ENCODE data around the gene TRIM72. TPM values are rescaled to one million over a fixed set of nuclear protein-coding genes. Genes with fewer than 3 reads are reported as not detected.
"Not testable (repeated sequence)": the region's sequence is repeated elsewhere in the genome, so short reads cannot be mapped to it uniquely, and the experiment has no call there.

TRIM72 gene
- total RNA-seq, 1 donor from 2014 or later = 0.04 TPM

GRCh38 chr16:31238041-31238440 lies 24.1 kb downstream of the TRIM72 start:
- Mint-ChIP-seq H3K9me3 (peaks cover 10% of the 10 kb centered on the region), H3K4me1 (no peaks in the 10 kb centered on the region), H3K27ac (no peak overlapping the region), H3K27me3 (ENCODE audit: low read depth) (peaks cover 22% of the 10 kb centered on the region), H3K4me3 (no peak overlapping the region), H3K36me3 (no peaks in the 10 kb centered on the region)
- no peak for DNase-seq (ENCODE audit: low spot score in 2 of 2, unreplicated experiment in 2 of 2)
- TF ChIP-seq, protein P1, sequence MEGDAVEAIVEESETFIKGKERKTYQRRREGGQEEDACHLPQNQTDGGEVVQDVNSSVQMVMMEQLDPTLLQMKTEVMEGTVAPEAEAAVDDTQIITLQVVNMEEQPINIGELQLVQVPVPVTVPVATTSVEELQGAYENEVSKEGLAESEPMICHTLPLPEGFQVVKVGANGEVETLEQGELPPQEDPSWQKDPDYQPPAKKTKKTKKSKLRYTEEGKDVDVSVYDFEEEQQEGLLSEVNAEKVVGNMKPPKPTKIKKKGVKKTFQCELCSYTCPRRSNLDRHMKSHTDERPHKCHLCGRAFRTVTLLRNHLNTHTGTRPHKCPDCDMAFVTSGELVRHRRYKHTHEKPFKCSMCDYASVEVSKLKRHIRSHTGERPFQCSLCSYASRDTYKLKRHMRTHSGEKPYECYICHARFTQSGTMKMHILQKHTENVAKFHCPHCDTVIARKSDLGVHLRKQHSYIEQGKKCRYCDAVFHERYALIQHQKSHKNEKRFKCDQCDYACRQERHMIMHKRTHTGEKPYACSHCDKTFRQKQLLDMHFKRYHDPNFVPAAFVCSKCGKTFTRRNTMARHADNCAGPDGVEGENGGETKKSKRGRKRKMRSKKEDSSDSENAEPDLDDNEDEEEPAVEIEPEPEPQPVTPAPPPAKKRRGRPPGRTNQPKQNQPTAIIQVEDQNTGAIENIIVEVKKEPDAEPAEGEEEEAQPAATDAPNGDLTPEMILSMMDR (IDR thresholded peaks at IDR 0.05; ENCODE audit: unreplicated experiment) = no peak

DNA sequence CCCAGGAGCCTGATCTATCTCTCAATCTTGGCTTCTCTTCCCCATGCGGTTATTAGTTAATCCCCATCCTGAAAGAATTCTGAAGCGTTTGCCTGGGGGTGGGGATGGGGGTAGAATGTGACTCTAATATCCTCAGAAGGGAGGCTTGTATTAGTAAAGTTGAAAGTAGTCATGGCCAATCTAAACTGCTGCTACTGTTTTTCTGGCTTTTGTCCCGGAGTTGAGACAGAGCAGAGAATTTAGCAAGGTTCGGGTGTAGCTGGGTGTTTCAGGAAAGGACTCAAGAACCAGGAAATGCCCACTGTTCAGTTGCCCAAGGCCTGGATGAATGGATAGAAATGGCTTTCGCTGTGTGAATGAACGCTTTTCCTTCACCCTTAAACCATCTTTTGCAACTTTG lies 28.3 kb downstream of the TRIM72 start:
- peaks cover 49% of the 10 kb centered on the region for H3K27me3 Mint-ChIP-seq (ENCODE audit: low read depth)
- H3K36me3 Mint-ChIP-seq = no peaks in the 10 kb centered on the region
- no peaks in the 10 kb centered on the region for H3K9me3 Mint-ChIP-seq
- no peak for DNase-seq (ENCODE audit: low spot score in 2 of 2, unreplicated experiment in 2 of 2)
- H3K27ac Mint-ChIP-seq = no peak overlapping the region
- no peak overlapping the region for H3K4me3 Mint-ChIP-seq
- no peaks in the 10 kb centered on the region for H3K4me1 Mint-ChIP-seq
- TF ChIP-seq, protein P1 (IDR thresholded peaks at IDR 0.05; ENCODE audit: unreplicated experiment) = no peak

- TF ChIP-seq, protein P1 (IDR thresholded peaks at IDR 0.05; ENCODE audit: unreplicated experiment) = no peak
- Mint-ChIP-seq H3K4me1 (no peaks in the 10 kb centered on the region), H3K27me3 (ENCODE audit: low read depth) (peaks cover 62% of the 10 kb centered on the region), H3K4me3 (no peak overlapping the region), H3K9me3 (no peaks in the 10 kb centered on the region), H3K36me3 (no peaks in the 10 kb centered on the region), H3K27ac (no peak overlapping the region)
- DNase-seq (ENCODE audit: low spot score in 2 of 2, unreplicated experiment in 2 of 2) = no peak
Observed at GRCh38 chr16:31243734-31244670, 30.1 kb downstream of the TRIM72 start.

DNA sequence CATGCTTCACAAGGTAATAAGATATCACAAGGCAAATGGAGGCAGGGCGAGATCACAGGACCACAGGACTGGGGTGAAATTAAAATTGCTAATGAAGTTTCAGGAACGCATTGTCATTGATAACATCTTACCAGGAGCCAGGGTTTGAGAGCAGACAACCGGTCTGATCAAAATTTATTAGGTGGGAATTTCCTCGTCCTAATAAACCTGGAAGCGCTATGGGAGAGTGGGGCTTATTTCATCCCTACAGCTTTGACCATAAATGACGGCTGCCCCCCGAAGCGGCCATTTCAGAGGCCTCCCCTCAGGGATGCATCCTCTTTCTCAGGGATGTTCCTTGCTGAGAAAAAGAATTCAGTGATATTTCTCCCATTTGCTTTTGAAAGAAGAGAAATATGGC lies 31.7 kb downstream of the TRIM72 start:
- not testable (repeated sequence) for H3K4me3 Mint-ChIP-seq

DNA sequence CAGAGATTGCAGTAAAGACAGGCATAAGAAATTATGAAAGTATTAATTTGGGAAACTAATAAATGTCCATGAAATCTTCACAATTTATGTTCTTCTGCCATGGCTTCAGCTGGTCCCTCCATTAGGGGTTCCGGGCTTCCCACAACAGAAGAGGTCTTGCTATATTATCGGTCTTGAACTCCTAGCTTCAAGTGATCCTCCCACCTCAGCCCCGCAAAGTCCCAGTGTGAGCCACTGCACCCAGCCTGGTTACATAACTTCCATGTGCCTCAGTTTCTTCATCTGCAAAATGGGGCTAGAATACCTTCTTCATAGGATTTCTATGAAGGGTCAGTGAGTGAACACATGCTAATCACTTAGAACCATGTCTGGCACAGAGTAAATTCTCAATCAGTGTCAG lies 32.4 kb downstream of the TRIM72 start:
- Mint-ChIP-seq H3K27me3 (ENCODE audit: low read depth) (peaks cover 59% of the 10 kb centered on the region), H3K4me3 (no peak overlapping the region), H3K4me1 (no peaks in the 10 kb centered on the region), H3K9me3 (no peaks in the 10 kb centered on the region), H3K27ac (no peak overlapping the region), H3K36me3 (no peaks in the 10 kb centered on the region)
- TF ChIP-seq, protein P1 (IDR thresholded peaks at IDR 0.05; ENCODE audit: unreplicated experiment) = no peak
- DNase-seq (ENCODE audit: low spot score in 2 of 2, unreplicated experiment in 2 of 2) = no peak

More for the DNA sequence above, 31.7 kb downstream of the TRIM72 start:
- not testable (repeated sequence) for DNase-seq (ENCODE audit: low spot score in 2 of 2, unreplicated experiment in 2 of 2); H3K4me1 Mint-ChIP-seq; H3K9me3 Mint-ChIP-seq; H3K36me3 Mint-ChIP-seq; H3K27ac Mint-ChIP-seq
- peaks cover 61% of the 10 kb centered on the region for H3K27me3 Mint-ChIP-seq (ENCODE audit: low read depth)

DNA sequence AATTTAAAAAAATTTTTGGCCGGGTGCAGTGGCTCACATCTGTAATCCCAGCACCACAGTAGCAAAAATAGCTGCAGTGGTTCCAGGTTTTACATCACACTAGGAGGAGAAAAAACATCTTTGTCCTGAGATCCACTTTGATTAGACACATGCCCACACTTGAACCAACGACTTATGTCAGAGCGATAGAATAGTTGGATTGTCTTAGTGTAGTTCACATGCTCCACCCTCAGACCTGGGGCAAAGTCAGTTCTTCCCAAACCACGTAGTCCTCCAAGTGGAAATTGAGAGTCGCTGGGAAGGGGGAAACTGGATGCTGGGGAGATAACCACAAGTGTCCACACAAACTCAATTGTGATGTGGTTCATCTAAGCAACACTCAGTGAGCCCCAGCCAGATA lies 34.4 kb downstream of the TRIM72 start:
- Mint-ChIP-seq H3K9me3 (no peaks in the 10 kb centered on the region), H3K4me3 (no peak overlapping the region), H3K27ac (no peak overlapping the region), H3K36me3 (no peaks in the 10 kb centered on the region), H3K27me3 (ENCODE audit: low read depth) (peaks cover 57% of the 10 kb centered on the region), H3K4me1 (no peaks in the 10 kb centered on the region)
- DNase-seq (ENCODE audit: low spot score in 2 of 2, unreplicated experiment in 2 of 2) = no peak
- TF ChIP-seq, protein P1 (IDR thresholded peaks at IDR 0.05; ENCODE audit: unreplicated experiment) = no peak

Data from mesothelial cell of epicardium (in vitro differentiated cells).